HepG2 (cell line): Measurements from ENCODE around the gene FAM222B. TPM values are rescaled to one million over a fixed set of nuclear protein-coding genes. Genes with fewer than 3 reads are reported as not detected.

ENCODE experiments used
- ATAC-seq: fragments of 200-7000 bp; cut with Tn5 transposase; 3 replicates; pipeline ENCODE4 v1.9.1; 2020; ENCODE audit warnings: mild to moderate bottlenecking, moderate library complexity
- BruUV-seq: library from RNA; stranded (reverse); fragments of 400-500 nt; replicated peaks from 2 replicates; lab custom pipeline; 2021; lab: Mats Ljungman, UMichigan
- CTCF ChIA-PET: fragments of 300-600 bp; formaldehyde crosslinking; extraction: SDS; loops from one replicate; lab custom pipeline; 2021; ENCODE audit warnings: low total read pairs, inconsistent platforms, low intra/inter-chr PET ratio; lab: Yijun Ruan, JAX
- POLR2A ChIA-PET: fragments of 350-600 bp; sonication (Branson Sonifier 250); formaldehyde crosslinking; loops from one replicate; lab custom pipeline; 2020; ENCODE audit warnings: antibody characterized with exemption, inconsistent platforms; lab: Yijun Ruan, JAX
- DNase-seq: peaks from one replicate; pipeline ENCODE4 v3.0.0-alpha.2; 2015; ENCODE audit warnings: low spot score
- FAIRE-seq: peaks from 3 replicates; lab custom pipeline; 2011; peaks lifted over from hg19 to GRCh38; lab: Jason Lieb, UNC
- H2AFZ ChIP-seq: one replicate; pipeline ENCODE4 v1.6.1; 2011; ENCODE audit warnings: low read length, inconsistent platforms
- H3K27ac ChIP-seq: fragments of 300-600 bp; 3 replicates; pipeline ENCODE4 v1.8.0; 2011; ENCODE audit warnings: mixed run types, mild to moderate bottlenecking, mixed read lengths, low read length, inconsistent platforms; ENCODE audit not compliant: insufficient read depth; ENCODE audit errors: extremely low read length
- H3K27me3 ChIP-seq, 2 experiments: fragments of 200-600 bp in 1 of 2; 2 replicates in 1 of 2; 3 replicates in 1 of 2; pipeline versions ENCODE4 v1.6.0 to v1.8.0; 2011; ENCODE audit warnings: low read length in 2 of 2, mild to moderate bottlenecking in 2 of 2, moderate library complexity in 2 of 2, inconsistent platforms in 1 of 2; ENCODE audit not compliant: insufficient read depth in 2 of 2, control insufficient read depth in 1 of 2
- H3K36me3 ChIP-seq, 2 experiments: fragments of 200-600 bp in 1 of 2; replicated peaks in 1 of 2; 2 replicates in 1 of 2; 3 replicates in 1 of 2; pipeline versions ENCODE4 v1.5.1 to v1.8.0; 2011; ENCODE audit warnings: low read length in 2 of 2, inconsistent platforms in 1 of 2; ENCODE audit not compliant: insufficient read depth in 2 of 2, control insufficient read depth in 1 of 2
- H3K4me1 ChIP-seq: 2 replicates; pipeline ENCODE4 v1.5.1; 2012; ENCODE audit warnings: low read length, inconsistent platforms; ENCODE audit not compliant: insufficient read depth
- H3K4me2 ChIP-seq: 2 replicates; pipeline ENCODE4 v1.6.0; 2011; ENCODE audit warnings: low read depth, low read length, inconsistent platforms
- H3K4me3 ChIP-seq, 3 experiments: fragments of 200-600 bp in 1 of 3; sonication (generic), shearing (Covaris generic) in 1 of 3; replicated peaks in 1 of 3; 2 replicates each; pipeline ENCODE4 v1.5.1; 2011 to 2016; ENCODE audit warnings: low read length in 3 of 3, inconsistent platforms in 2 of 3, low read depth in 2 of 3, mild to moderate bottlenecking in 2 of 3, control low read depth in 1 of 3, mixed read lengths in 1 of 3; ENCODE audit not compliant: insufficient read depth in 1 of 3
- H3K79me2 ChIP-seq: one replicate; pipeline ENCODE4 v1.6.1; 2011; ENCODE audit warnings: low read length, inconsistent platforms; ENCODE audit not compliant: insufficient read depth
- H3K9ac ChIP-seq: 2 replicates; pipeline ENCODE4 v1.6.0; 2011; ENCODE audit warnings: mild to moderate bottlenecking, low read depth, low read length, inconsistent platforms; ENCODE audit not compliant: insufficient read depth
- H3K9me3 ChIP-seq: 2 replicates; pipeline ENCODE4 v1.5.1; 2012; ENCODE audit warnings: mild to moderate bottlenecking, low read length
- H4K20me1 ChIP-seq: 2 replicates; pipeline ENCODE4 v1.6.0; 2011; ENCODE audit warnings: inconsistent platforms, mild to moderate bottlenecking, low read length, moderate library complexity; ENCODE audit not compliant: insufficient read depth
- CBX2 ChIP-seq, 2 experiments: fragments of 200-600 bp in 1 of 2; sonication (generic); formaldehyde crosslinking in 1 of 2; IDR thresholded peaks; 2 replicates each; pipeline versions ENCODE4 v1.7.0 to v1.8.1; 2018 to 2022; ENCODE audit warnings: low read depth in 2 of 2, low read length in 1 of 2, mild to moderate bottlenecking in 1 of 2, missing genetic modification reagents in 1 of 2
- DR1 ChIP-seq: sonication (generic); formaldehyde crosslinking; IDR thresholded peaks from 2 replicates; pipeline ENCODE4 v1.8.0; 2021; ENCODE audit warnings: mild to moderate bottlenecking, missing genetic modification reagents, inconsistent platforms
- ZNF333 ChIP-seq: sonication (generic); formaldehyde crosslinking; IDR thresholded peaks from 2 replicates; pipeline ENCODE4 v1.4.0; 2020; ENCODE audit warnings: mild to moderate bottlenecking, missing genetic modification reagents, borderline replicate concordance
- ZNF616 ChIP-seq: sonication (generic); formaldehyde crosslinking; IDR thresholded peaks from 2 replicates; pipeline ENCODE4 v1.5.0; 2020; ENCODE audit warnings: low read depth, mild to moderate bottlenecking, missing genetic modification reagents
- ZNF800 ChIP-seq: sonication (generic); formaldehyde crosslinking; IDR thresholded peaks from 2 replicates; pipeline ENCODE4 v1.4.0; 2020; ENCODE audit warnings: missing genetic modification reagents
- WGBS: methylation state at CpG from one replicate; pipeline ENCODE4 v1.1.6; 2017; ENCODE audit warnings: low lambda C conversion rate; 5-methylcytosine and 5-hydroxymethylcytosine counted together
- in situ Hi-C: cut with HindIII; loops from 2 replicates; pipeline ENCODE4 v1.10.0; 2017; ENCODE audit warnings: low pct_unique_long_range_greater_than_20kb; ENCODE audit not compliant: extremely low pct_ligation_motif_present
- intact Hi-C: fragments of 100-400 bp; cut with micrococcal nuclease; formaldehyde crosslinking; loops from one replicate; pipeline ENCODE4 v1.10.0; 2022; ENCODE audit not compliant: unreplicated experiment
- polyA plus RNA-seq, 8 experiments: library from polyadenylated mRNA; depleted of rRNA in 3 of 8; stranded (reverse) in 7 of 8; unstranded in 1 of 8; fragments of >200 nt; fragmentation: Illumina TruSeq in 4 of 8; extraction: Trizol in 4 of 8; gene quantifications; 2 replicates each; pipeline versions ENCODE4 v1.2.1 to v1.2.3, GENCODE V29; 2011 to 2016; ENCODE audit warnings: low read depth in 4 of 8, missing spikeins in 1 of 8, mixed read lengths in 1 of 8; ENCODE audit not compliant: insufficient read depth in 1 of 8
- total RNA-seq, 5 experiments: library from RNA; depleted of rRNA; stranded (reverse); fragments of >200 nt; fragmentation: Illumina TruSeq; extraction: Trizol; gene quantifications; 2 replicates each; pipeline ENCODE4 v1.2.3, GENCODE V29; 2016; ENCODE audit warnings: low read depth in 1 of 5
- TF ChIP-seq, protein P1 (sequence below), 2 experiments: IDR thresholded peaks; 2 replicates each; pipeline ENCODE4 v1.6.1; 2011 to 2012; ENCODE audit warnings: low read length in 2 of 2, borderline replicate concordance in 1 of 2, low read depth in 1 of 2, mild to moderate bottlenecking in 1 of 2, moderate library complexity in 1 of 2
- TF ChIP-seq, protein P2 (sequence below): sonication (generic); formaldehyde crosslinking; conservative IDR thresholded peaks from 2 replicates; pipeline ENCODE4 v1.4.0; 2020; ENCODE audit warnings: missing genetic modification reagents
- TF ChIP-seq, protein P3 (sequence below): sonication (generic); formaldehyde crosslinking; conservative IDR thresholded peaks from 2 replicates; pipeline ENCODE4 v1.8.1; 2023; ENCODE audit warnings: missing genetic modification reagents

FAM222B gene
- total and polyA plus RNA-seq, 2 of the 13 experiments (the other 11 are each of a cell fraction or from before 2014, with no cell fraction given) = 3.5 to 7.3 TPM

DNA sequence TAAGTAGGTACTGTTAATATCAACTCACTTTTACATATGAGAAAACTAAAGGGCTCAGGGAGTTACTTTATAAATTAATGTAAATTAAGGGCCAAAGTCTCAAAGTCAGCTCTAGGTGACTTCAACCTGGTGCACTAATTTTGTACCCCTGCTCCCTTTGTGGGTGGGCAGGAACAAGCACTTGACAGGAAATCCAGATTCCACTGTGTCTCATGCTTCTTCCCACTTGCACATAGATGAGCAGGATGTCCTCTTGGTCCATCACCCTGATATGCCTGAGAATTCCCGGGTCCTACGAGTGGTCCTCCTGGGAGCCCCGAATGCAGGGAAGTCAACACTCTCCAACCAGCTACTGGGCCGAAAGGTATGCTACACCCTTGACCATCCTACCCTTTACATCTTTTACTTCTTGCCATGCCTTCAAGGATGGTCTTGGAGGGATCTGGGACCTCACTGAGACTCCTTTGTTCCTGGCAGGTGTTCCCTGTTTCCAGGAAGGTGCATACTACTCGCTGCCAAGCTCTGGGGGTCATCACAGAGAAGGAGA is 13.5 kb upstream of the FAM222B start (continued):
- TF ChIP-seq, protein P1, sequence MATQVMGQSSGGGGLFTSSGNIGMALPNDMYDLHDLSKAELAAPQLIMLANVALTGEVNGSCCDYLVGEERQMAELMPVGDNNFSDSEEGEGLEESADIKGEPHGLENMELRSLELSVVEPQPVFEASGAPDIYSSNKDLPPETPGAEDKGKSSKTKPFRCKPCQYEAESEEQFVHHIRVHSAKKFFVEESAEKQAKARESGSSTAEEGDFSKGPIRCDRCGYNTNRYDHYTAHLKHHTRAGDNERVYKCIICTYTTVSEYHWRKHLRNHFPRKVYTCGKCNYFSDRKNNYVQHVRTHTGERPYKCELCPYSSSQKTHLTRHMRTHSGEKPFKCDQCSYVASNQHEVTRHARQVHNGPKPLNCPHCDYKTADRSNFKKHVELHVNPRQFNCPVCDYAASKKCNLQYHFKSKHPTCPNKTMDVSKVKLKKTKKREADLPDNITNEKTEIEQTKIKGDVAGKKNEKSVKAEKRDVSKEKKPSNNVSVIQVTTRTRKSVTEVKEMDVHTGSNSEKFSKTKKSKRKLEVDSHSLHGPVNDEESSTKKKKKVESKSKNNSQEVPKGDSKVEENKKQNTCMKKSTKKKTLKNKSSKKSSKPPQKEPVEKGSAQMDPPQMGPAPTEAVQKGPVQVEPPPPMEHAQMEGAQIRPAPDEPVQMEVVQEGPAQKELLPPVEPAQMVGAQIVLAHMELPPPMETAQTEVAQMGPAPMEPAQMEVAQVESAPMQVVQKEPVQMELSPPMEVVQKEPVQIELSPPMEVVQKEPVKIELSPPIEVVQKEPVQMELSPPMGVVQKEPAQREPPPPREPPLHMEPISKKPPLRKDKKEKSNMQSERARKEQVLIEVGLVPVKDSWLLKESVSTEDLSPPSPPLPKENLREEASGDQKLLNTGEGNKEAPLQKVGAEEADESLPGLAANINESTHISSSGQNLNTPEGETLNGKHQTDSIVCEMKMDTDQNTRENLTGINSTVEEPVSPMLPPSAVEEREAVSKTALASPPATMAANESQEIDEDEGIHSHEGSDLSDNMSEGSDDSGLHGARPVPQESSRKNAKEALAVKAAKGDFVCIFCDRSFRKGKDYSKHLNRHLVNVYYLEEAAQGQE (IDR thresholded peaks at IDR 0.05; ENCODE audit: borderline replicate concordance in 1 of 2, low read depth in 1 of 2, low read length in 2 of 2) = no peak
- TF ChIP-seq, protein P2, sequence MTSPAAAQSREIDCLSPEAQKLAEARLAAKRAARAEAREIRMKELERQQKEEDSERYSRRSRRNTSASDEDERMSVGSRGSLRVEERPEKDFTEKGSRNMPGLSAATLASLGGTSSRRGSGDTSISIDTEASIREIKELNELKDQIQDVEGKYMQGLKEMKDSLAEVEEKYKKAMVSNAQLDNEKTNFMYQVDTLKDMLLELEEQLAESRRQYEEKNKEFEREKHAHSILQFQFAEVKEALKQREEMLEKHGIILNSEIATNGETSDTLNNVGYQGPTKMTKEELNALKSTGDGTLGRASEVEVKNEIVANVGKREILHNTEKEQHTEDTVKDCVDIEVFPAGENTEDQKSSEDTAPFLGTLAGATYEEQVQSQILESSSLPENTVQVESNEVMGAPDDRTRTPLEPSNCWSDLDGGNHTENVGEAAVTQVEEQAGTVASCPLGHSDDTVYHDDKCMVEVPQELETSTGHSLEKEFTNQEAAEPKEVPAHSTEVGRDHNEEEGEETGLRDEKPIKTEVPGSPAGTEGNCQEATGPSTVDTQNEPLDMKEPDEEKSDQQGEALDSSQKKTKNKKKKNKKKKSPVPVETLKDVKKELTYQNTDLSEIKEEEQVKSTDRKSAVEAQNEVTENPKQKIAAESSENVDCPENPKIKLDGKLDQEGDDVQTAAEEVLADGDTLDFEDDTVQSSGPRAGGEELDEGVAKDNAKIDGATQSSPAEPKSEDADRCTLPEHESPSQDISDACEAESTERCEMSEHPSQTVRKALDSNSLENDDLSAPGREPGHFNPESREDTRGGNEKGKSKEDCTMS (CRISPR knock-in tag) = no peak
- no peak for TF ChIP-seq CBX2 (IDR thresholded peaks at IDR 0.05; ENCODE audit: low read depth, low read length)
- no peak for TF ChIP-seq CBX2 (CRISPR knock-in tag; IDR thresholded peaks at IDR 0.05; ENCODE audit: low read depth)

- Histone ChIP-seq H3K79me2 (peaks cover 18% of the 10 kb centered on the region), H2AFZ (no peak overlapping the region), H3K27me3 (peaks cover 0 to 2% of the 10 kb centered on the region in 2 experiments; a peak in 1 of 5 replicates), H3K36me3 (peaks cover 15 to 24% of the 10 kb centered on the region in 2 experiments; a peak in 4 of 5 replicates), H3K9me3 (no peaks in the 10 kb centered on the region), H3K27ac (peak overlapping the region; percentile 61), H3K4me2 (peak overlapping the region; percentile 100), H3K9ac (peak overlapping the region; percentile 83), H3K4me1 (peaks cover 21% of the 10 kb centered on the region), H4K20me1 (no peaks in the 10 kb centered on the region), H3K4me3 (peak overlapping the region; percentile 92 to 94 (median 92))
- ATAC-seq = no peak
- POLR2A ChIA-PET = interaction anchor here (0.6 to 1.6 kb wide), 5 partner anchors 10 to 144 kb away, joined by 3 to 8 read pairs (median 6); partner anchors contain the start of genes FAM222B and PROCA1
- CTCF ChIA-PET = no interaction called here
- in situ Hi-C loops (no loop called here), intact Hi-C loops (no loop called here)
- TF ChIP-seq ZNF800 (CRISPR knock-in tag) (no peak), ZNF616 (CRISPR knock-in tag) (peak; percentile 9; the same call in 1 of the 2 replicates), DR1 (CRISPR knock-in tag) (no peak), ZNF333 (CRISPR knock-in tag) (0 out of 2 replicates have a peak, but pooled peaks have one; percentile 18)
- TF ChIP-seq, protein P3, sequence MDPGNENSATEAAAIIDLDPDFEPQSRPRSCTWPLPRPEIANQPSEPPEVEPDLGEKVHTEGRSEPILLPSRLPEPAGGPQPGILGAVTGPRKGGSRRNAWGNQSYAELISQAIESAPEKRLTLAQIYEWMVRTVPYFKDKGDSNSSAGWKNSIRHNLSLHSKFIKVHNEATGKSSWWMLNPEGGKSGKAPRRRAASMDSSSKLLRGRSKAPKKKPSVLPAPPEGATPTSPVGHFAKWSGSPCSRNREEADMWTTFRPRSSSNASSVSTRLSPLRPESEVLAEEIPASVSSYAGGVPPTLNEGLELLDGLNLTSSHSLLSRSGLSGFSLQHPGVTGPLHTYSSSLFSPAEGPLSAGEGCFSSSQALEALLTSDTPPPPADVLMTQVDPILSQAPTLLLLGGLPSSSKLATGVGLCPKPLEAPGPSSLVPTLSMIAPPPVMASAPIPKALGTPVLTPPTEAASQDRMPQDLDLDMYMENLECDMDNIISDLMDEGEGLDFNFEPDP = 0 out of 2 replicates have a peak, but pooled peaks have one; percentile 6
- TSS peak; percentile 88 for BruUV-seq
- DNase-seq = no peak
- WGBS = 10% methylated on average over 5 of the region's 5 CpGs
- FAIRE-seq = no peak
Measured at GRCh38 chr17:28855336-28855679, 12.7 kb upstream of the FAM222B start.
